GM12878 (cell line): ENCODE data around the gene CD164L2. TPM values are rescaled to one million over a fixed set of nuclear protein-coding genes. Genes with fewer than 3 reads are reported as not detected.
A peak's percentile ranks its signal among the peaks of the same experiment; 100 is the strongest.

Experiments
- ATAC-seq: fragments of 200-7000 bp; cut with Tn5 transposase; 3 replicates; pipeline ENCODE4 v1.9.1; 2020; ENCODE audit warnings: mild to moderate bottlenecking, moderate library complexity
- BruUV-seq: library from RNA; stranded (reverse); fragments of 400-500 nt; replicated peaks from 2 replicates; lab custom pipeline; 2021; lab: Mats Ljungman, UMichigan
- CTCF ChIA-PET: fragments of 300-600 bp; sonication (Branson Sonifier 250); formaldehyde crosslinking; extraction: SDS; loops from one replicate; lab custom pipeline; 2021; ENCODE audit warnings: inconsistent platforms; lab: Yijun Ruan, JAX
- POLR2A ChIA-PET: fragments of 350-600 bp; formaldehyde crosslinking; extraction: SDS; loops from one replicate; lab custom pipeline; 2021; ENCODE audit warnings: inconsistent platforms; lab: Charles Lee
- RAD21 ChIA-PET: fragments of 300-600 bp; sonication (Branson Sonifier 250); formaldehyde crosslinking; loops from one replicate; lab custom pipeline; 2023; ENCODE audit warnings: antibody characterized with exemption; ENCODE audit not compliant: unreplicated experiment; lab: Charles Lee
- SMC1A ChIA-PET: fragments of 300-600 bp; sonication (Branson Sonifier 250); formaldehyde crosslinking; loops from one replicate; lab custom pipeline; 2023; ENCODE audit not compliant: unreplicated experiment, uncharacterized antibody; lab: Charles Lee
- DNase-seq: peaks from one replicate; pipeline ENCODE4 v3.0.0-alpha.2; 2011; ENCODE audit warnings: low read depth, low spot score
- FAIRE-seq: peaks from 3 replicates; lab custom pipeline; 2011; peaks lifted over from hg19 to GRCh38; lab: Jason Lieb, UNC
- H2AFZ ChIP-seq: 2 replicates; pipeline ENCODE4 v1.6.0; 2011; ENCODE audit warnings: low read depth, low read length, control low read depth; ENCODE audit not compliant: control insufficient read depth
- H3K27ac ChIP-seq: 2 replicates; pipeline ENCODE4 v1.5.1; 2011; ENCODE audit warnings: control low read depth; ENCODE audit not compliant: control insufficient read depth, insufficient read depth
- H3K27me3 ChIP-seq, 2 experiments: replicated peaks in 1 of 2; 2 replicates each; pipeline versions ENCODE4 v1.6.0 to v1.6.1; 2011; ENCODE audit warnings: low read length in 1 of 2; ENCODE audit not compliant: control insufficient read depth in 2 of 2, insufficient read depth in 2 of 2
- H3K36me3 ChIP-seq, 2 experiments: 2 replicates each; pipeline ENCODE4 v1.5.1; 2011; ENCODE audit warnings: low read length in 1 of 2; ENCODE audit not compliant: control insufficient read depth in 2 of 2, insufficient read depth in 2 of 2
- H3K4me1 ChIP-seq: 2 replicates; pipeline ENCODE4 v1.6.1; 2011; ENCODE audit warnings: mild to moderate bottlenecking, low read length, moderate library complexity, mixed read lengths; ENCODE audit not compliant: control insufficient read depth, insufficient read depth
- H3K4me2 ChIP-seq: 2 replicates; pipeline ENCODE4 v1.6.0; 2011; ENCODE audit warnings: control low read depth; ENCODE audit not compliant: control insufficient read depth, insufficient read depth
- H3K4me3 ChIP-seq: fragments of 200-600 bp; sonication (generic); 2 replicates; pipeline ENCODE4 v1.5.1; 2016
- H3K79me2 ChIP-seq: 2 replicates; pipeline ENCODE4 v1.6.0; 2011; ENCODE audit warnings: low read length; ENCODE audit not compliant: control insufficient read depth, insufficient read depth
- H3K9ac ChIP-seq: 2 replicates; pipeline ENCODE4 v1.8.0; 2011; ENCODE audit warnings: low read length, control low read depth, mixed read lengths; ENCODE audit not compliant: control insufficient read depth, insufficient read depth
- H3K9me3 ChIP-seq: replicated peaks from 3 replicates; pipeline ENCODE4 v1.5.1; 2011; ENCODE audit warnings: mild to moderate bottlenecking, low read length; ENCODE audit not compliant: control insufficient read depth, insufficient read depth
- H4K20me1 ChIP-seq: 2 replicates; pipeline ENCODE4 v1.6.0; 2011; ENCODE audit not compliant: control insufficient read depth, insufficient read depth
- ATF3 ChIP-seq: IDR thresholded peaks from 2 replicates; pipeline ENCODE4 v1.6.1; 2011; ENCODE audit warnings: low read depth, mild to moderate bottlenecking, low read length, moderate library complexity, borderline replicate concordance; ENCODE audit errors: extremely low read depth
- BACH1 ChIP-seq: fragments of 450-650 bp; IDR thresholded peaks from 2 replicates; pipeline ENCODE4 v1.6.1; 2017; ENCODE audit warnings: mild to moderate bottlenecking, borderline replicate concordance
- HDAC6 ChIP-seq: fragments of 200-600 bp; sonication (generic); IDR thresholded peaks from one replicate; pipeline ENCODE4 v1.8.0; 2017; ENCODE audit warnings: antibody characterized with exemption; ENCODE audit not compliant: unreplicated experiment
- IKZF1 ChIP-seq: fragments of 450-650 bp; conservative IDR thresholded peaks from 2 replicates; pipeline ENCODE4 v1.6.1; 2017; ENCODE audit warnings: antibody characterized with exemption, mild to moderate bottlenecking
- RAD21 ChIP-seq: IDR thresholded peaks from 2 replicates; pipeline ENCODE4 v1.6.1; 2011; ENCODE audit warnings: mild to moderate bottlenecking, low read depth, low read length, moderate library complexity; ENCODE audit not compliant: insufficient read depth
- RELA ChIP-seq: fragments of 450-650 bp; IDR thresholded peaks from 2 replicates; pipeline ENCODE4 v1.8.0; 2014; ENCODE audit warnings: borderline replicate concordance; ENCODE audit not compliant: partially characterized antibody
- RUNX3 ChIP-seq: IDR thresholded peaks from 2 replicates; pipeline ENCODE4 v1.6.1; 2012; ENCODE audit warnings: low read length, inconsistent platforms
- SIN3A ChIP-seq: IDR thresholded peaks from 2 replicates; pipeline ENCODE4 v1.6.1; 2012; ENCODE audit warnings: low read depth, low read length, improper control_type of control experiment
- TARDBP ChIP-seq: IDR thresholded peaks from 2 replicates; pipeline ENCODE4 v1.6.1; 2016; ENCODE audit warnings: borderline replicate concordance
- ZNF592 ChIP-seq: fragments of 450-650 bp; IDR thresholded peaks from 2 replicates; pipeline ENCODE4 v1.6.1; 2017; ENCODE audit warnings: mild to moderate bottlenecking, moderate library complexity
- WGBS: methylation state at CpG from one replicate; pipeline ENCODE4 v1.1.6; 2016; ENCODE audit warnings: low lambda C conversion rate; ENCODE audit not compliant: insufficient replicate concordance, insufficient coverage; ENCODE audit errors: missing lambda C conversion rate; 5-methylcytosine and 5-hydroxymethylcytosine counted together
- in situ Hi-C: fragments of 300-500 bp; cut with MboI; formaldehyde crosslinking; loops from 9 replicates; pipeline ENCODE4 v1.14.3; 2018; ENCODE audit warnings: mixed read lengths
- intact Hi-C: fragments of 100-400 bp; cut with micrococcal nuclease; formaldehyde crosslinking; loops from one replicate; pipeline ENCODE4 v1.14.2; 2022; ENCODE audit not compliant: unreplicated experiment
- polyA plus RNA-seq, 11 experiments: library from polyadenylated mRNA; depleted of rRNA in 4 of 11; unstranded in 6 of 11; stranded (reverse) in 5 of 11; fragments of >200 nt; fragmentation: Nextera tagmentation in 4 of 11; fragmentation: Illumina TruSeq in 1 of 11; extraction: Ambion mirVana in 4 of 11; extraction: Trizol in 1 of 11; gene quantifications; 1 replicate in 1 of 11; 2 replicates in 10 of 11; pipeline versions ENCODE4 v1.2.1 to v1.2.3, GENCODE V29; 2011 to 2016; ENCODE audit warnings: inconsistent platforms in 2 of 11, missing spikeins in 2 of 11, low read depth in 1 of 11
- total RNA-seq, 4 experiments: library from RNA; depleted of rRNA in 3 of 4; stranded (reverse); fragments of >200 nt in 3 of 4; fragmentation: Illumina TruSeq in 1 of 4; extraction: Trizol in 1 of 4; gene quantifications; 2 replicates each; pipeline versions ENCODE4 v1.2.1 to v1.2.3, GENCODE V29; 2013 to 2021

Gene CD164L2
- total and polyA plus RNA-seq, 10 of the 15 experiments (the other 5 are each of a cell fraction or from before 2014, with no cell fraction given): not detected

- TF ChIP-seq ZNF592: peak; percentile 96
- no peak for TF ChIP-seq ATF3
- TF ChIP-seq RUNX3: peak; percentile 88
These were observed 35.4 kb upstream of the CD164L2 start (continued) for GRCh38 chr1:27418326-27419185.

GRCh38 chr1:27417713-27418112, 34.6 kb upstream of the CD164L2 start:
- 90% methylated on average over 3 of the region's 3 CpGs for WGBS
- H3K4me1 ChIP-seq: peaks cover 39% of the 10 kb centered on the region
- ChIA-PET POLR2A (interaction anchor here (0.5 to 5.1 kb wide), 7 partner anchors 11 to 73 kb away, joined by 3 to 38 read pairs (median 5); partner anchors contain the start of gene WASF2), CTCF (interaction anchor here (0.6 to 18.9 kb wide), 10 partner anchors 13 to 186 kb away, joined by 3 to 240 read pairs (median 20); partner anchors contain the start of gene AHDC1), SMC1A (interaction anchor here (0.9 to 22.2 kb wide), 16 partner anchors 9 to 254 kb away, joined by 3 to 470 read pairs (median 8); partner anchors contain the start of genes AHDC1, IFI6 and WASF2), RAD21 (interaction anchor here (1.1 to 9.8 kb wide), 10 partner anchors 11 to 212 kb away, joined by 3 to 126 read pairs (median 13); partner anchors contain the start of gene WASF2)
- peak overlapping the region; percentile 76 for H3K4me2 ChIP-seq
- intact Hi-C loops (loop anchor here (1.0 to 5.0 kb wide), 3 partner anchors 28 to 245 kb away; partner anchors contain the start of gene WASF2), in situ Hi-C loops (no loop called here)
- H3K4me3 ChIP-seq: no peak overlapping the region
- H3K27ac ChIP-seq: peak overlapping the region; percentile 74
- no peaks in the 10 kb centered on the region for H3K9me3 ChIP-seq
- no peaks in the 10 kb centered on the region for H4K20me1 ChIP-seq
- no peaks in the 10 kb centered on the region for H3K27me3 ChIP-seq
- FAIRE-seq: no peak
- peak overlapping the region; percentile 54 for H3K9ac ChIP-seq
- BruUV-seq: no TSS peak
- DNase-seq: no peak
- H3K36me3 ChIP-seq: peaks cover 16 to 35% of the 10 kb centered on the region in 2 experiments
- H3K79me2 ChIP-seq: peaks cover 28% of the 10 kb centered on the region
- TF ChIP-seq BACH1 (no peak), SIN3A (no peak), IKZF1 (no peak), RELA (no peak), RAD21 (no peak), HDAC6 (no peak), TARDBP (no peak)
- ATAC-seq: no peak
- no peak overlapping the region for H2AFZ ChIP-seq
